GM23248 (cell line): ENCODE data around the gene INPP5A. TPM values are rescaled to one million over a fixed set of nuclear protein-coding genes. Genes with fewer than 3 reads are reported as not detected.

Experiments
- DNase-seq: peaks from one replicate; pipeline ENCODE4 v3.0.0-alpha.2; 2015
- H2AFZ ChIP-seq: fragments of 200-600 bp; sonication (generic); 2 replicates; pipeline ENCODE4 v1.6.1; 2016; ENCODE audit warnings: antibody characterized with exemption
- H3F3A ChIP-seq: fragments of 200-600 bp; sonication (generic); 2 replicates; pipeline ENCODE4 v1.6.1; 2016; ENCODE audit warnings: mild to moderate bottlenecking, antibody characterized with exemption, mixed run types; ENCODE audit not compliant: insufficient read depth
- H3K27ac ChIP-seq: fragments of 200-600 bp; sonication (generic); 2 replicates; pipeline ENCODE4 v1.5.1; 2016; ENCODE audit warnings: mild to moderate bottlenecking
- H3K27me3 ChIP-seq: fragments of 200-600 bp; sonication (generic); replicated peaks from 2 replicates; pipeline ENCODE4 v1.6.1; 2016; ENCODE audit warnings: mild to moderate bottlenecking; ENCODE audit not compliant: insufficient read depth
- H3K36me3 ChIP-seq: fragments of 200-600 bp; sonication (generic); 2 replicates; pipeline ENCODE4 v1.6.1; 2016; ENCODE audit warnings: low read depth, mild to moderate bottlenecking
- H3K4me1 ChIP-seq: fragments of 200-600 bp; sonication (generic); 2 replicates; pipeline ENCODE4 v1.6.1; 2016; ENCODE audit warnings: mild to moderate bottlenecking; ENCODE audit not compliant: insufficient read depth
- H3K4me2 ChIP-seq: fragments of 200-600 bp; sonication (generic); one replicate; pipeline ENCODE4 v1.6.1; 2016; ENCODE audit warnings: mild to moderate bottlenecking; ENCODE audit not compliant: unreplicated experiment
- H3K4me3 ChIP-seq: fragments of 200-600 bp; sonication (generic); 2 replicates; pipeline ENCODE4 v1.5.1; 2016; ENCODE audit warnings: mild to moderate bottlenecking
- H3K79me2 ChIP-seq: fragments of 200-600 bp; sonication (generic); 2 replicates; pipeline ENCODE4 v1.6.1; 2016; ENCODE audit warnings: mild to moderate bottlenecking; ENCODE audit not compliant: insufficient read depth
- H3K9ac ChIP-seq: fragments of 200-600 bp; sonication (generic); 2 replicates; pipeline ENCODE4 v1.6.1; 2016; ENCODE audit warnings: mild to moderate bottlenecking
- H3K9me2 ChIP-seq: fragments of 200-600 bp; sonication (generic); 2 replicates; pipeline ENCODE4 v1.6.1; 2016; ENCODE audit warnings: mixed run types, mild to moderate bottlenecking, moderate library complexity; ENCODE audit not compliant: insufficient read depth
- H3K9me3 ChIP-seq: fragments of 200-600 bp; sonication (generic); one replicate; pipeline ENCODE4 v1.6.1; 2017; ENCODE audit warnings: low read depth
- H4K20me1 ChIP-seq: fragments of 200-600 bp; sonication (generic); 2 replicates; pipeline ENCODE4 v1.6.0; 2016; ENCODE audit not compliant: insufficient read depth
- EZH2 ChIP-seq: fragments of 200-600 bp; sonication (generic); IDR thresholded peaks from 2 replicates; pipeline ENCODE4 v1.6.1; 2018; ENCODE audit warnings: antibody characterized with exemption, mild to moderate bottlenecking; ENCODE audit not compliant: insufficient read depth, poor library complexity, severe bottlenecking
- EZH2phosphoT487 ChIP-seq: fragments of 200-600 bp; sonication (generic); IDR thresholded peaks from 2 replicates; pipeline ENCODE4 v1.6.1; 2018; ENCODE audit warnings: antibody characterized with exemption, moderate library complexity, mild to moderate bottlenecking, low read depth; ENCODE audit not compliant: insufficient read depth
- WGBS, 2 experiments: methylation state at CpG; one replicate each; pipeline ENCODE4 v1.1.6; 2015 to 2017; ENCODE audit warnings: low lambda C conversion rate in 2 of 2, low coverage in 1 of 2; ENCODE audit errors: missing lambda C conversion rate in 2 of 2; 5-methylcytosine and 5-hydroxymethylcytosine counted together
- in situ Hi-C: fragments of 300-500 bp; cut with MboI; formaldehyde crosslinking; loops from 2 replicates; pipeline ENCODE4 v1.15.0; 2020
- polyA plus RNA-seq: library from polyadenylated mRNA; unstranded; fragments of >200 nt; fragmentation: Nextera tagmentation; extraction: Ambion mirVana; gene quantifications from 2 replicates; pipeline ENCODE4 v1.2.1, GENCODE V29; 2016
- total RNA-seq: library from RNA; depleted of rRNA; stranded (reverse); fragments of >200 nt; shearing (Covaris generic); gene quantifications from 2 replicates; pipeline ENCODE4 v1.2.3, GENCODE V29; 2014

The INPP5A gene
- total and polyA plus RNA-seq, 2 experiments from 2014 or later = 2.3 to 35.2 TPM

GRCh38 chr10:132803416-132804210 lies 266.0 kb downstream of the INPP5A start:
- Histone ChIP-seq H4K20me1 (no peaks in the 10 kb centered on the region), H3F3A (no peaks in the 10 kb centered on the region), H2AFZ (no peak overlapping the region), H3K4me2 (no peak overlapping the region), H3K36me3 (no peaks in the 10 kb centered on the region), H3K9me2 (no peaks in the 10 kb centered on the region), H3K9me3 (no peaks in the 10 kb centered on the region), H3K27ac (no peak overlapping the region), H3K4me3 (no peak overlapping the region), H3K9ac (no peak overlapping the region), H3K79me2 (no peaks in the 10 kb centered on the region), H3K4me1 (no peaks in the 10 kb centered on the region), H3K27me3 (peaks cover 3% of the 10 kb centered on the region)
- in situ Hi-C loops = no loop called here
- TF ChIP-seq EZH2 (no peak), EZH2phosphoT487 (no peak)
- DNase-seq = no peak
- 71% methylated on average over 20 to 33 of the region's 34 CpGs for WGBS, 2 experiments

GRCh38 chr10:132804287-132804686 lies 266.7 kb downstream of the INPP5A start:
- DNase-seq = no peak
- H3K9me3 ChIP-seq = no peaks in the 10 kb centered on the region
- H3K4me3 ChIP-seq = no peak overlapping the region
- H3F3A ChIP-seq = no peaks in the 10 kb centered on the region
- no peaks in the 10 kb centered on the region for H3K79me2 ChIP-seq
- no peaks in the 10 kb centered on the region for H3K9me2 ChIP-seq
- no peak overlapping the region for H3K4me2 ChIP-seq
- H4K20me1 ChIP-seq = no peaks in the 10 kb centered on the region
- 68 to 71% methylated on average over 11 of the region's 11 CpGs for WGBS, 2 experiments
- no peaks in the 10 kb centered on the region for H3K36me3 ChIP-seq
- TF ChIP-seq EZH2 = no peak
- H3K9ac ChIP-seq = no peak overlapping the region
- no peaks in the 10 kb centered on the region for H3K4me1 ChIP-seq
- H2AFZ ChIP-seq = no peak overlapping the region
- no peak overlapping the region for H3K27ac ChIP-seq
- in situ Hi-C loops = no loop called here
- peaks cover 3% of the 10 kb centered on the region for H3K27me3 ChIP-seq

GRCh38 chr10:132804785-132805426 lies 267.3 kb downstream of the INPP5A start:
- H3K4me3 ChIP-seq = no peak overlapping the region

GRCh38 chr10:132805599-132805998 lies 268.0 kb downstream of the INPP5A start:
- Histone ChIP-seq H3K27ac (no peak overlapping the region), H3K4me3 (no peak overlapping the region), H3K4me1 (no peaks in the 10 kb centered on the region), H3K79me2 (no peaks in the 10 kb centered on the region), H3K9me3 (no peaks in the 10 kb centered on the region), H3F3A (no peaks in the 10 kb centered on the region), H3K9me2 (no peaks in the 10 kb centered on the region), H3K36me3 (no peaks in the 10 kb centered on the region), H3K27me3 (peaks cover 3% of the 10 kb centered on the region), H3K9ac (no peak overlapping the region), H3K4me2 (no peak overlapping the region), H2AFZ (no peak overlapping the region), H4K20me1 (no peaks in the 10 kb centered on the region)
- 30 to 31% methylated on average over 21 of the region's 21 CpGs for WGBS, 2 experiments
- in situ Hi-C loops = no loop called here
- no peak for TF ChIP-seq EZH2phosphoT487
- no peak for DNase-seq

More at GRCh38 chr10:132804785-132805426, 267.3 kb downstream of the INPP5A start:
- Histone ChIP-seq H3F3A (no peaks in the 10 kb centered on the region), H3K9ac (no peak overlapping the region), H3K4me1 (no peaks in the 10 kb centered on the region), H2AFZ (no peak overlapping the region), H3K9me3 (no peaks in the 10 kb centered on the region), H3K27me3 (peaks cover 3% of the 10 kb centered on the region), H3K9me2 (no peaks in the 10 kb centered on the region), H4K20me1 (no peaks in the 10 kb centered on the region), H3K4me2 (no peak overlapping the region), H3K27ac (no peak overlapping the region), H3K79me2 (no peaks in the 10 kb centered on the region), H3K36me3 (no peaks in the 10 kb centered on the region)
- 61 to 64% methylated on average over 19 to 23 of the region's 23 CpGs for WGBS, 2 experiments
- DNase-seq = no peak
- TF ChIP-seq EZH2phosphoT487 (no peak), EZH2 (no peak)
- in situ Hi-C loops = no loop called here
